DMS53 (cell line): ENCODE measurements around the gene CNST.
A peak's percentile ranks its signal among the peaks of the same experiment; 100 is the strongest.
"Not testable (repeated sequence)": the region's sequence is repeated elsewhere in the genome, so short reads cannot be mapped to it uniquely, and the experiment has no call there.

ENCODE experiments used
- DNase-seq: peaks from one replicate; lab custom pipeline; 2025; lab: John Stamatoyannopoulos, UW

The CNST gene

DNA sequence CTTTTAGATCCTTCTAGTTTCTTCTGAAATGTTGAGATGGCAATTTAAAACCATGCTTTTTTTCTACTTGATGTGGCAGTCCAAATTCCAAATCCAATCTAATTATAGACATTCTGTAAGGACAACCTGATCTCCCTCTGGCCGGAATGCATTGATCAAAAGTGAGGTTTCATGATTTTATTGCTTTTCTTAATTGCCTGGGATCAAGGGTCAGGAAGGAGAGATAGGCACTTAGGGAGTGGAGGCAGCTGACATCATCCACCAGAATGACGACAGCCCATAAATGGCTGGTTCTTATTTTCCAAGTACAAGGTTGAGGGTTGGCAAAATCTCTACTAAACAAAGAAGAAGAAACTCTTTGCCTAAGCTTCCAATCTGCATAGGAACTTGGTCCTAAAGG is 111.6 kb downstream of the CNST start:
- DNase-seq: no peak

DNA sequence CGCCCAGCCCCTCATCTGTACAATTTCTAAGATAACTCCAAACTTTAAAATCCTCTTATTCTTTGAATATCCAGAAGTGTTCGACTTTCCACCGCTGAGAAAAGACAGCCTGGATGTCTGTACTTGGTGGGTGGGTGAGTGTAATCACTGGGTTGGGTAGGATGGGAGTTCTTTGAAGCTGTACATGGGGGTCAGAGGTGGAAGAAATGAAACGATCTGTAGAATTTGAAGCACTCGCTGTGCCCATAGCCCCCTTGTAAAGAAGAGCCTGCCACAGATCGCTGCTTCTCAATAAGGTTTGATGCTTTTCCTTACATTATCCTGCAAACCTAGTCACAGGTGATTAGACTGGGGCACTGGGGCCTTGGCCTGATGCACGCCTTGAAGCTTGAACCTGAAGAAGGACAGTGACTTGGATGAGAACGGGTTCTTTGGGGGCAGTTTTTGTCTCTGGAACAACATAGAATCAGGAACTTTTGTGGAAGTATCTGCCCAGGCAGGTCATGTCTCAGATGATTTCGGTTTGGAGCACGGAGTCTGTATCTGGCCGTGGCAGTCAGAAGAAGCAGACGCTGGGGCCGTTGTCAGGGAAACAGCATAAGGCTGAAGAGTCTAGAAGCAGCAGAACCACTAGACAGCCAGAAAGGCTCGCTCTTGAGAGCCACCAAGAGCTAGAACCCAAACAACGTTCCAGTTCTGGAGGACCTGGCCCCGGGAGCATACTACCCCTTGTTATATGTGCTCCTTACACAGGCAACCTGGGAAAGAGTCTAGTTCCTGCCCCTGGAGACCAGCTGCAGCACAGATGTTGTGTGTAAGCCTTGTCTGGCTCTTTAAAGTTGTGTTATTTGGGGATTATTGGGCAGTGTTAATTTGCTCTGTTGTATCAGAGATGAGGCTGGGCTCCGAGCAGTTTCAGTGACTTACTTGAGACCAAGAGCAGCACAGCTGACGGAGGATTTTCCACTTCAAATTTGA is 112.8 kb downstream of the CNST start:
- DNase-seq: no peak

DNA sequence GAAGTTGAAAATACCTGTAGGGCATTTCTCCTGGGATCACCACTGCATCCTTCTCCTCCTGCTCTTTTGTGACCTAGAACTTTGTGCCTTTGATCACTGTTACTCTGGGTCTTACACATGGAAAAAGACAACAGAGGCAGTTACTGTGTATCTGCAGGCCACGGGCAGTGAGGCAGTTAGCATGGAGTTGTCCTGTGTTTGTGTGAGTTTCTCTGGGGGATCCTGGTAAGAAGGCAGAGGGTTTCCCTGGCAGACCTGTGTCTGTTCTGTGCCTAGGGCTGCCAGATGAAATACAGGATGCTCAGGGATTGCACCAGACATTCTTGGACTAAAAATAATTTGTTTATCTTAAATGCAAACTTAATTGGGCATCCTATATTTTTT is 113.5 kb downstream of the CNST start:
- no peak for DNase-seq

GRCh38 chr1:246680190-246680589 is 113.9 kb downstream of the CNST start:
- no peak for DNase-seq

DNA sequence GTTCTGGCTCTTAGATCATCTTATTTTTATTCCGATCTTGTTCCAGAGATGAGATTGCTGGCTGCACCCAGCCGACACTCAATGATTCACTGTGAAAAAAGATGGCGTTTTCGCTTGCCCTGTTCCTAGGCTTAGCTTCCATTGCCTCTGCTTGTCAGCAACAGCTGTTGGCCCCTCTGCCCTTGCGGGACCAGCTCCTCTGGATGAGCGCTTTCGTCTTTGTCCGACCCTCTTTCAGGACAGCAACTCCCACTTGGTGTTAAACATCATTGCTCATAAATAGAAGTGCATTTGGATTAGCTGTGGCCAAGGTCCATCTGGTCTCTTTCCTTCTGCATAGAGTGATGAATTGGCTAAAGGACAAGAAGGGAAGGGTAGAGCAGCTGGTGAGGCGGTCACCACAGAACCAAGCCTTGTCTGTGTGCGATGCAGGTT is 114.5 kb downstream of the CNST start:
- DNase-seq: no peak

DNA sequence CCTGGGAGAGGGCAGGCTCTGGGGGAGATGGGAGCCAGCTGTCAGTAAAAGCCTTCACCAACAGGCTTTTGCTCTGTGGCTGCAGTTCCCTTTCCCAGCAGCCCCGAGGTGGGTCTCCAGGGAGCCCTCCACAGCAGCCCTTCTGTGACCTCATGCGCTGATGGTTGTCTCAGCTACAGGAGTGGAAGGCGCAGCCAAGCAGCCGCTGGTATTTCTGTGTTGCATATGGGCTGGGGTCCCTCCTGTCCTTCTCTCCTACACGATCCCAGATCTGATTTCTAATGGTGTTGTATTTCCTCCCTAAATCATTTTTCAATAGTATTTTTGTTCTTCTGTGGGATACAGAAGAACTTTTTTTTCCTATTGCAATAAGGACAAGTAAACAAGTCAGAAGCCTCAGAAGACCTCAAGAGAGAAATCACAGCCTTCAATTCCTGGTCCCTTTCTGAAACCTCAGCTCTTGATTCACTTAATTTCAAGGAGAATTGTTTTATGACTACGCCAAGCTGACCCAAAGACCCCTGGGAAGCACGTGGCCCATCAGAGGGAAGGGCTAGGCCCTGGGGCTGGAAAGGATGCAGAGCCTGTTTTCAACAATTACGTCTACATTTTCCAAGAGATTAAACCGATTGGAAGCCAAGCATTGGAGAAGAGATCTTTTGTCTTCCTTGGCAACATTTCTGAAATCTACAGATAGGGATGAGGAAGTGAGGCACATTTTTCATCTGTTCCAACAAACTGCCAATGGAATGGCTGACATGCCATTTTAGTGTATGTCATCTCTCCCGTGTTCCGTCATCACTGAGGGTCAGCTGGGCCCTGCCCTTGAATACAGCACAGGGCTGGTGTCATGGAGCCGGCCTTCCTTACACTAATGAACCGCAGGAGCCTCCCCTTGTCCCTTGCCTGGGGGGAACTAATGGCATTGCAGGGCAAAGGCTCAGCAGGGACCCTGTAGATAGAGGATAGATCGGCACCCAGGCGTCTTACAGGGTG is 115.9 kb downstream of the CNST start:
- DNase-seq: no peak

DNA sequence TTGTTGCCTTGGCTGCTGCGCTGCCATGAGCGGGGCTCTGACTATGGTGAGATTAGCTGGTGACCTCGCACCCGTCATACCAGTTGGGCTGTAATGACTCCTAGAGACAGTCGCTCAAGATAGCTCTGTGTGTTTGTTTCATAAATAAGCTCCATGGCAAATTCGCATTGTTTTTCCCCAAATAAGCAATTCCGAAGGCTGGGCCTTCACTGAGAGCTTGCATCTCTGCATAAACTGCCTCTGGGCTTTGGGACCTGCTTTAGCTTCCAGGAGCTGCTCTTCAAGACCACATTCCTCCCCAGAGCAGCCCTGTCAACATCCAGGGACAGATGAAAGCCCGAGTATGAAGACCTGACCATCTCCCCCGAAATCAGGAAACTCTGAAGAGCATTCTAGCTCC is 117.3 kb downstream of the CNST start:
- DNase-seq: no peak

GRCh38 chr1:246687002-246687401 is 120.7 kb downstream of the CNST start:
- DNase-seq: no peak

DNA sequence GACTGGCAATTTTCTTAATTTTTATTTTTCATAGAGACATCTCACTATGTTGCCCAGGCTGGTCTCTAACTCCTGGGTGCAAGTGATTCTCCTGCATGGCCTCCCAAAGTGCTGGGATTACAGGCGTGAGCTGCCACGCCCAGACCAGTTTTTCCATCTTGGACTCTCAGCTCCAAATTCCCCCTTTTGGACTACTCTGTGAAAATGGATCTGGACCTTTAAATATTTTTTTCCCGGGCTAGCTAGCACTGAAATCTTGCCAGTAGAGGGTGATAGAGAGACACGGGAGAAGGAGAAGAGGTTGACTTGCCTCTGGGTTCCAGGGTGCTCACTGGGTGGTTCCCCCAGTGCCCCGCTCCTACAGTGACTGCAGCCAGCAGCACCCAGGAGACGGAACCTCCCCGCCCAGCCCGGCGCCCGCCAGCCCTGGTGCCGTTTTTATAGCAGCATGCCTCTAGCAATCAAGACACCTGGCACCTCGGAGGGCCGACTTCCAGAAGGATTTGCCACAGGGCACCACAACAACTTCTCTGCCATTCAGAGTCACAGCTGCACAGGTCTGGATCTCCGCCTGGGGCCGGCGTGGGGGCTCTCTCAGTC is 123.3 kb downstream of the CNST start:
- DNase-seq: peak; percentile 88

DNA sequence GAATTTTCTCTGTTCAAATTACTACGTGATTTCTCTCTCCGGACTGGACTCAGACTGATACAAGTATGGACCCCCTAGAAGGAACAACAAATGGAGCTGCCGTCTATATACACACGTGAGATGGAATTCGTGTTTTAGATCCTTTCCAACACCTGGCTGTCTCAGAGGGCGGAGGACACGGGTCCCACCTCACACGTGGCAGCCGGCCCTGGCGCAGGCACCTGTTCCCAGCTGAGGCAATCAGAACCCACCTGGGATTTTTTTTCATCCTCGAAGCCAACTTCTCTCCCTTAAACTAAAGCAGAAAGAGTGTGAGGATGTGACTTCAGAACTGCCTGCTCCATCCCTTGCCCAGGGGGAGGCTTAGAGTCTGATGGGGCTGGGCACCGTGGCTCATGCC is 123.8 kb downstream of the CNST start:
- no peak for DNase-seq

DNA sequence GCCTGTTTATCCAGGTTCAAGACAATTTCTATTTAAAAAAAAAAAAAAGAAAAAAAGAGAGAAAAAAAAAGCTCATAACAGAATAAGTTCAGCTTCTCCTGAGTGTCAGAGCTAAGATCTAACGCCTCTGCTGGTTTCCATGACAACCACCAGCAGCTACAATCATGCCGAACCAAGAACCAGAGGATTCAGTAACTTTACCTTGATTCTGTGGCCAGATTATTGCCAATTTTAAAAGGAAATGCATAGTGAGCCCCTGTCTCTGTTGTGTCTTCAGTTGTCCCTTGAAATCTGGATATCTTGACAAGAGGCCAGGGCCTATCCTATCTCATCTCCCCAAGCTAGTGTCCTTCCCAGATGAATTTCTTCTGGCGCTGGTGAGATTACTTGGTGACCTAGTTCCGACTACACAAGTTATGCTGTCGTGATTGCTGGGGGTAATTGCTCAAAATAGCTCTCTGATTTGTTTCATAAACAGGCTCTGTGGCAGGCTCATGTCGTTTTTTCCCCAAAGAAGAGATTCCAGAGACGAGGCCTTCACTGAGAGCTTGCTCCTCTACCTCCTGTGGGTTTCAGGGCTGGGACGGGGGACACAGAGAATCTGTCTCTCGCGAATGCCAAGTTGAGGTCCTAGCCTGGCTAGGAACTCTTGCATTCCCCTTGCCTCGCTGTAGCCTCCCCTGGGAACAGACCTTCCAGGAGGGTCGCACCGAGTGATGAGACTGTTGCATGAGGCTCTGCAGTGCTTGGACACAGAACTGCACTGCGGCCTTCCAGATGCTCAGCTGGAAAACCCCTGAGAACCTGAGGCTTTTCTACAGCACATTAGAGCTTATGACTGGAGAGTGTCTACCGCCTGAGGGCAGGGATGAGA is 125.6 kb downstream of the CNST start:
- DNase-seq: peak; percentile 28

DNA sequence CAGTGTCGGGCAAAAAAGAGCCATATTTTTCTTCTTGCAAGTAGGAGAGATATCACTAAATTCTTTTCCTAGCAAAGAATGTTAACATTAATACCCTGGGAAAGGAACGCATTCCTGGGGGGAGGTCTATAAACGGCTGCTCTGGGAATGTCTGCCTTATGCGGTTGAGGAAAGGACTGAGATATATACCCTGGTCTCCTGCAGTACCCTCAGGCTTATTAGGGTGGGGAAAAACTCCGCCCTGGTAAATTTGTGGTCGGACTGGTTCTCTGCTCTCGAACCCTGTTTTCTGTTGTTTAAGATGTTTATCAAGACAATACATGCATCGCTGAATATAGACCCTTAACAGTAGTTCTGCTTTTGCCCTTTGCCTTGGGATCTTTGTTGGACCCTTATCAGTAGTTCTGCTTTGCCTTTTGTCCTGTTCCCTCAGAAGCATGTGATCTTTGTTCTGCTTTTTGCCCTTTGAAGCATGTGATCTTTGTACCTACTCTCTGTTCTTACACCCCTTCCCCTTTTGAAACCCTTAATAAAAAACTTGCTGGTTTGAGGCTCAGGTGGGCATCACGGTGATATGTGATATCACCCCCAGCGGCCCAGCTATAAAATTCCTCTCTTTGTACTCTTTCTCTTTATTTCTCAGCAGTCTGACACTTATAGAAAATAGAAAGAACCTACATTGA is 128.1 kb downstream of the CNST start:
- DNase-seq: not testable (repeated sequence)

GRCh38 chr1:246695136-246695535 is 128.9 kb downstream of the CNST start:
- no peak for DNase-seq

DNA sequence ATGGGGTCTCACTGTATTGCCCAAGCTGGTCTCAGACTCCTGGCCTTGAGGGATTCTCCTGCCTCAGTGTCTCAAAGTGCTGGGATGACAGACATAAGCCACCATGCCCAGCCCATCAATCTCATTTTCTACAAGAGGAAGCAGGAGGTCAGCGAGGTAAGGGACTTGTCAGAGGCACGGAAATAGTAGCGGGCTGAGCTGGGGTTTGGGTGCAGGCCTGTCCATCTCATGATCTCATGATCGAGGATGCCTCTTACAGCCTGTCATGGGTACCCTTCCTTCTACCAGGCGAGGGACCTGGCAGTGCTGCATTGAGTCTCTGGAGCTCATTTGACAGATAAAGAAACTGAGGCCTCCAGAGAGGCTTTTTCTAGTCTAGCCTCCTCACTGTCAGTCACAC is 129.4 kb downstream of the CNST start:
- no peak for DNase-seq

DNA sequence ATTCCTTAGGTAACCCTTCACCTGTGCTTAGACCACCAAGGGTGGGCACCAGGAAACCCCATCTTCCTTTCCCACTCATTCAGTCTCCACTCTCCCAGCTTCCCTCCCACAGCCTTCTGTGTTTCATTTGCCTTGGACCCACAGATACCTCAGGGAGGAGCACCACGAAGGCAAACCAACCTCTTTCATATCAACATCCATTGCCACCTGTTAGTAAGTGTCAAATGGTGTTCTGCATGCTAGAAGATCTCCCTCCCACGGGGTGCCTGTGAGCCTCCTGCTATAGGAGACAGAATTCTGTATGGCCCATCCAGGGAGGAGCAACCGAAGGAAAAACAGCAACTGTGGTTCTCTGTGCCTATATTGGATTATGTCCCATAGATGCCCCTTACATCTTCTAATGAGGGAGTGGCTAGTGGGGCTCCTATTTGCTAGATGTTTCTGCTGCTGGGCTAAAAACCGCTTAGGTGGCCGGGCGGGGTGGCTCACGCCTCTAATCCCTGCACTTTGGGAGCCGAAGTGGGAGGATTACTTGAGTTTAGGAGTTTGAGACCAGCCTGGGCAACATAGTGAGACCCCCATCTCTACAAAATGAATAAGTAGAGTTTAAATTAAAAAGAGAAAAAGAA is 132.3 kb downstream of the CNST start:
- no peak for DNase-seq

GRCh38 chr1:246699095-246699735 is 133.0 kb downstream of the CNST start:
- peak; percentile 98 for DNase-seq

DNA sequence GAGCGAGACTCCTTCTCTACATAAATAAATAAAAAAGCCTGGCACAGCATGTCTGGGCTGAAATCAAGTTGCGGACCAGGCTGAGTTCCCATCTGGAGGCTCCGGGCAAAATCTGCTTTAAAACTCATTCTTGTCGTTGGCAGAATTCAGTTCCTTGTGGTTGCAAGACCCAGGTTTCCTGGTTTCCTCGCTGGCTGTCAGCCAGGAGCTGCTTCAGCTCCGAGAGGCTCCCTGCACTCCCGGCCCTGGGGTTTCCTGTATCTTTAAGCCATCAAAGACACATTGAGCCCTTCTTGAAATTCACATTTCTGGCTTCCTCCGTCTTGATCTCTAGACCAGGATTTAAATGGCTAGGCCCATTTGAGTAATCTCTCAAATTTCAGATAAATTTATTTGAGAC is 137.3 kb downstream of the CNST start:
- no peak for DNase-seq

DNA sequence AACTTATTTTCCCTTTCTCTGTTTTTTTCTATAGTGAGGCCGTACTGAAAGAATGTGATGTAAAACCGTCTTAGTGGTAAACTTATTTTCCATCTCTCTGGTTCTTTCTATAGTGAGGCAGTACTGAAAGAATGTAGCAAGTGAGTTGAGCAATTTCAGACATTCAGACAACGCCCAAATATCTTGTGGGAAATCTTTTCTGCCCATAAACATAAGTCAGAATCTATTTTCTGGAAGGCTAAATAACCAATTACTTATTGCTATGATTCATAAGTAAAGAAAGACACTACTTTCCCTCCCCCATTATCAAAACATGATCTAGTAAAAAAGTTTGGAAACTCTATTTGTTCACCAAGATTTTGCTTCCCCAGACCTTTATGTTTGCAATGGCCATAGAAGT is 139.1 kb downstream of the CNST start:
- DNase-seq: no peak

DNA sequence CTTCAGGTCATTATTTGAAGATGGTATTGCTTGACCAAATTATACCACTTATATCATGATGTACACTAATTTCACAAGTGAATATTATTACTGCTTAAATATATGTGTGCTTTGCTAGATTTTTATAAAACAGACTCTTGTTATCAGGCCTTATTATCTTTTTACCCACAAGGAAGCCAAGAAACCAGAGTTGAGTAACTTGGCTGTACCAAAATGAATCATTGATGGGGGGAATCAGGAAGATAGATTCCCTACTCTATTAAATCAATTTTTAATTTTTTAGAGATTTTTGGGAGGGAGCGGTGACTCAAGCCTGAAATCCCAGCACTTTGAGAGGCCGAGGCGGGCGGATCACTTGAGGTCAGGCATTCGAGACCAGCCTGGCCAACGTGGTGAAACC is 141.9 kb downstream of the CNST start:
- DNase-seq: no peak

DNA sequence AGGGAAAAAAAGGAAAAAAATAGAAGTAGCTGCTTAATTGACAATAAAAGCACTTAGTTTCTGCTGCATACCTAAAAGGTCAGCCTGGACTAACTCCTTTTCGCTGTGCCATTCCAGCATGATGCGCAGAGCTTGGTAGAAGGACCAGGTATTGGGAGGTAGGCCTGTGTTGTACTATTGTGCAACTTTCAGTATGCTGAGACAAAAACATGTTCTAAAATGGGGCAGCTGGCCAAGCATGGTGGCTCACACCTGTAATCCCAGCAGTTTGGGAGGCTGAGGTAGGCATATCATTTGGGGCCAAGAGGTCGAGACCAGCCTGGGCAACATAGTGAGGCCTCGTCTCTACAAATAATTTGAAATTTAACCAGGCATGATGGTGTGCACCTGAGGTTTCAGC is 142.9 kb downstream of the CNST start:
- DNase-seq: no peak
